GM19328 (cell line): ENCODE data around the gene PGAM2.
"Not testable (repeated sequence)": the region's sequence is repeated elsewhere in the genome, so short reads cannot be mapped to it uniquely, and the experiment has no call there.

Source experiments
- ATAC-seq: cut with Tn5 transposase; IDR thresholded peaks from one replicate; pipeline ENCODE4 v1.9.1; 2021; ENCODE audit warnings: mild to moderate bottlenecking, moderate library complexity; ENCODE audit not compliant: unreplicated experiment

The PGAM2 gene

GRCh38 chr7:44052771-44053365 lies 12.5 kb downstream of the PGAM2 start:
- ATAC-seq = no peak

DNA sequence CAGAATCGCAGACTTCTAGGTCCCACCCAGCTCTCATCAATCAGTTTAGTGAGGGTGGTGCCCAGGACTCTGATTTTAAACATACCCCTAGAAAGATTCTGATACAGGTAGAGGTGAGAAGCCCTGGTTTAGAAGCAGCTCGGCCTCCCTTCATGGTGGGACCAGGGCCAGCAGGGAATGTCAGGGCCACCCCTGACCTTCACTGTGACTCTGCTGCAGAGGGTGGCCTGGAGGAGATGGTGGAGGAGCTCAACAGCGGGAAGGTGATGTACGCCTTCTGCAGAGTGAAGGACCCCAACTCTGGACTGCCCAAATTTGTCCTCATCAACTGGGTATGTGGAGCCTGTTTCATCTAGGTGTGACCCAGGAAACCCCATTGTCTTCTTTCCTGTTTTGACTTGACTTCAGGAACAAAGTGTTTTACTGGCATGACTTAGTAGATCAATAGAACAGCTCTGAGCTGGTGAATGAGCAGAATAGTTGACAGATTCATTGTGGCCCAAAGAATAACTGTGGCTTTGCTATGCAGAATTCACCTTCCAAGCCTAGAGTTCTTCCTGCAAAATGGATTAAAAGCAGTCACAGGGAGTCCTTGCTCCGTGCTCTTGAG lies 13.7 kb downstream of the PGAM2 start:
- ATAC-seq = no peak

- ATAC-seq = no peak
Measured at GRCh38 chr7:44050915-44051560, 14.3 kb downstream of the PGAM2 start.

- no peak for ATAC-seq
Measured at GRCh38 chr7:44050121-44050914, 15.0 kb downstream of the PGAM2 start.

GRCh38 chr7:44048031-44048795 lies 17.2 kb downstream of the PGAM2 start:
- no peak for ATAC-seq

- peak; percentile 48 for ATAC-seq
Measured at GRCh38 chr7:44046321-44047061, 18.9 kb downstream of the PGAM2 start.

- no peak for ATAC-seq
Measured at GRCh38 chr7:44045226-44046014, 19.9 kb downstream of the PGAM2 start.

GRCh38 chr7:44044315-44045225 lies 20.8 kb downstream of the PGAM2 start, which contains the start of gene DBNL:
Gene DBNL (plus strand): TSS chr7:44044702. CDS start chr7:44044738, 36 bp downstream.
- peak; percentile 61 for ATAC-seq

DNA sequence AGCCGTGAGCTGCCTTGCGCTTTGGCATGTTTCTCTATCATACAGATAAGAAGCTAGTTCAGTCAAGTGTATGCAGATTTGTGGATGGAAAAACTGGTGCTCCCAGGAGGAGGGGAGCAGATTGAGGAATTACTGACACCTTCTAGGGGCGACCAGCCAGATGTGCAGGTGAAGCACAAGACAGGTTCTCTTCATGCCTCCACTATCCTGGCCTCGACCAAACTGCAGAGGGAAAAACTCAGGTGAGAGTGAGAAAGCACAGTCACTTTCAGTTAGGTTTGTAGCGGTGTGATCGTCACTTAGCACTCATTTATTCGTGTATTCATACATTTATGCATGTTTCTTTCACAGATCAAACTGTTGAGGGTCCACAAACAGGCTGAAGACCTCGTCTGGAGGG lies 21.5 kb downstream of the PGAM2 start:
- ATAC-seq = no peak

- no peak for ATAC-seq
Measured at GRCh38 chr7:44042221-44042620, 23.1 kb downstream of the PGAM2 start.

DNA sequence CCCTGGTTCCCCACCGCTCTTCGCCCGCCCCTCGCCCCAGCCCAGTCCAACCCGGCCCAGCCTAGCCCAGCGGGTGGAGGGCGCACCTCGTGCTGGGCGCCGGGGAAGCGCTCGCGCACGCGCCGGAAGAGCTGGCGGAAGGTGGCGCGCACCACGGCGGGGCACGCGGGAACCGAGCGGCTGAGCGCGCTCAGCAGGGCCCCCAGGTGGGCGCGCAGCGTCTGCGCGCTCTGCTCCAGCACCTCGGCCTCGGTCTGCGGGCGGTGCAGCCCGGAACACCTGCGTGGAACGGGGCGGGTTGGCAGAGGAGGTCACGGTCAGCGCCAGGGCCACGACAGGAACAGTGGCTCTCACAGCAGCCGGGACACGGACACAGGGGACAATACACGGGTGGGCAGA lies 24.9 kb downstream of the PGAM2 start:
- ATAC-seq = peak; percentile 48

DNA sequence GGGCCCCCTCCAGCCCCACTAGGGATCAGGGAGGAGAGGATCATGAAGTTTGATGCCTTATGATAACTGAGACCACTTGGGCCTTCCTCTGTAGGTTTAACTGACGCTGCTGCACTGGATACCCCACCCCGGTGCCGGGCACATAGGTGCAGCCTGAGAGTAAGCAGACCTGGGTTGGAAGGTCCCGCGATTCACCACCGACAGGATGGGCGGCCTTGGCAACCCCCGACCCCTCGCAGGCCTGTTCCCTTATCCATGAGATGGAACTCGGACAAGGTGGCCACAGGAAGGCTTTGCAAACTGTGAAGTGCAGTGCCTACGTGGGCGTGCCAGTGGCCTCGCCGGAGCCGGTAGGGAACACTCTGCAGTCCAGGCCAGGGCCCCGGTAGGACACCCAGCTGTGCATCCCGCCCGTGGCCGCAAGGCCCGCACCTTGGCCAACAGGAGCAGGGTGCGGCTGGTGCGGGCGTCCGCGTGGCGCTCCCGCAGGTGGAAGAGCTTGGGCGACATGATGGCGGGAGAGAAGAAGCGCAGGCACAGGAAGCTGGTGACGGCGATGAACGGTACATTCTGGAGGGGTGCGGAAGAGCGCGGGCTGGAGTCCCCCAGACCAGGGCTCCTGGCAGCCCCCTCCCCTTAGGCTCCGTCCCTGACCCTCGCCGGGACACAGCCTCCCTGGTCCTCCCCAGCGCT lies 25.4 kb downstream of the PGAM2 start:
- not testable (repeated sequence) for ATAC-seq

DNA sequence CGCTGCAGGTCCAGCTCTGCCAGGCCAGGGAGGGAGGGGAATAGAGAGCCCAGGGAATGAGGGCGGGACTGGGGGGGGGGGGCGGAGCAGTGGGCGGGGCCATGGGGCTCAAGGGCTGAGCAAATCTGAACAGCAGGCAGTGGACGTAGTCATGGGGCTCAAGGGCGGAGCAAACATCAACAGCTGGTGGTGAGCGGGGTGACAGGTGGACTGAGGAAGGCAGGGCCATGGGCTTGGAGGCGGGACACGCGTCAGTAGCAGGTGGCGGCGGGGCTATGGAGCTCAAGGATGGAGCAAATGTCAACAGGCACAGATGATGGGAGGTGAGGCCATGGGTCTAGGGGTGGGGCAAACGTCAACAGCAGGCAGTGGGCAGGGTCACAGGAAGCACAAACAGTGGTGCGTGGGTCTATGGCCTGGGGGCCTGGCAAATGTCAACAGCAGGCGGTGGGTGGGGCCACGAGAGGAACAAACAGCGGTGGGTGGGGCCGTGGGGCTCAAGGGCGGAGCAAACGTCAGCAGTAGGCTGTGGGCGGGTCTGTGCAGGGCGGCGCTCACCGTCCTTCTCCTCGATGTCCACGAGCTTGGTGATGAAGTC lies 26.3 kb downstream of the PGAM2 start:
- peak; percentile 60 for ATAC-seq

DNA sequence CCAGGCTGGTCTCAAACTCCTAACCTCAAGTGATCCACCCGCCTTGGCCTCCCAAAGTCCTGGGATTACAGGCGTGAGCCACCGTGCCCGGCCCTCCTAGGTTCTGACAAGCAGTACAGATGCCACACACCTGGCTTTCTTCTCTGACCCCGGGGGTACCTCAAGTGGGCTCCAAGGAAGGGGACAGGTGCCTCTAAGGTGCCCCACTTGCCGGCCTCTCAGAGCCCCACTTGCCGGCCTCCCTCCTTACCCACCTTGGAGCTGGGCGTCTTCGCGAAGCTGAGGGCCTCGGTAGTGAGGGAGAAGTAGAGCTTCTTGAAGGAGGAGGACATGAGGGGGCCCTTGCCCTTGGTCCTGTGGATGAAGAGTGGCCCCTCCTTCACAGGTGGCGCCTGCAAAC lies 26.8 kb downstream of the PGAM2 start:
- ATAC-seq = not testable (repeated sequence)

GRCh38 chr7:44037951-44038350 lies 27.4 kb downstream of the PGAM2 start:
- ATAC-seq = not testable (repeated sequence)

DNA sequence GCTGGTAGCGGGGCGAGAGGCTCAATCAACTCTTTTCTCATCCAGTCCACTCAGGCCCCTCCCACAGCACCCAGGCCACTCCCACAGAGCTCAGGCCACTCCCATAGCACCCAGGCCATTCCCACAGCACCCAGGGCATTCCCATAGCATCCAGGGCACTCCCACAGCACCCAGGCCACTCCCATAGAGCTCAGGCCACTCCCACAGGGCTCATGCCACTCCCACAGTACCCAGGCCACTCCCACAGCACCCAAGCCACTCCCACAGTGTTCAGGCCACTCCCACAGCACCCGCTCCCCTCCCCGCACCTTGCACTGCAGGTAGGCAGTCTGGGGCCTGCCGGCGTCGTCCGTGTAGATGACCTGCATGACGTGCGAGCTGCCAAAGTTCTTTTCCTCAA lies 29.0 kb downstream of the PGAM2 start:
- ATAC-seq = not testable (repeated sequence)
